ENCODE data around the gene DHX58.

The DHX58 gene

DNA sequence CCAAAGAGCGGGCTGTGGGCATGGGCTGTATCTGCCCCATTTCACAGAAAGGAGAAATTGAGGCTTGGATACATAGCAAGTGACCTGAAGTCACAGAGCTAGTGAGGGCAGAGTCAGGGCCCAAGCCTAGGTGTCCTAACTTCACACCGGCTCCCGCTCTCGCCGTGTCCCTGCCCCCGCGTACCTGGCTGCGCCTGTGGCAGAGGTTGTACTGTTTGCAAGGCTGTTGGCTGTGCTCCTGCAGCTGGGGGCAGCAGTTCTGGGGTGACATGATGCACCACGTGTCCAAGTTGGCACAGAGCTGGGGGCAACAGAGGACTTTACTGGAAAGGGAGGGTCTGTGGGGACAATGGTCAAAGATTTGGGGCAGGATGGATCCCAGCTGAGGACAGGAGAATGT lies 3.4 kb downstream of the DHX58 start:
- no peak for DNase-seq

DNA sequence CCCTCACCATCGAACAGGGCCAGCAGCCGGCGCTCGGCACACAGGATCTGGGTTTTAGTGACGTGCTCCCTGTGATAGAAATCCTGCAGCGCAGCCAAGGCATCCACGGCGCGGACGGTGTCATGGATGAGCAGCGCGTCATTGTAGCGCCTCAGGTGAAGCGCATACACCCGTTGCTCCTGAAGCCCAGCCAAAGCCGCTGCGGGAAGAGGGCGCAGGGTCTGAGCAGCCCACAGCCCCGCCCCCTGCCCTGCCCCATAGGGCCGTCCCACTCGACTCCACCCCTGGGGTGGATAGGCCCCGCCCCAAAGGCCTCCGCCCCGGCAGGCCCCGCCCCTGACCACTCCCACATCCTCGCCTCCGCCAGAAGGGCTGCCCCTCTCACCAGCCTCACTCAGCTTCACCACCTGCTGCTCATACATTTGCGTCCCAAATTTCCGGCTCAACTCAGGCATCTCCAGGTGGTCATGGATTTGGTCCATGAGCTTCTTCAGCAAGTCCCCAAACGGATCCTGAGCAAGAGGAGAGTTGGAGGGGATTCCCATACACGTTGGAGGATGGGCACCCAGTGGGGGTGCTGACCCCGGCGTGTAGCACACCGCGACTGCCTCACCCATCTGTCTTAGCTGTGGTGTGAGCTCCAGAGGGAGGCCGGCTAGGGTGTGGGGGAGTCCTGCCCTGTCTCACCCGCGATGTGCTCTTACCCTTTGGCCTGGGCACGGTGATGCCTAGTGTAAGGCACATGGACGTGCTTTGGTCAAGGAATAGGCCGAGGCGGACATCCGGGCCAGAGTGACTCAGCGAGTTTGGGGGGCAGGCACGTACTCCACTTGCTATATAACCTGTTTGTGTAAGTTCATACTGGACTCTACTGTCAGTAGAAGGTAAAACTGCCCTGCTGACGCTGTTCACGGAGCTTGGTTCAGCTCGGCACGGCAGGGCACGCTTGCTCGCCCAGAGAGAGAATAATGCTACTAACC lies 4.6 kb downstream of the DHX58 start:
- DNase-seq, result peak; percentile 90

DNA sequence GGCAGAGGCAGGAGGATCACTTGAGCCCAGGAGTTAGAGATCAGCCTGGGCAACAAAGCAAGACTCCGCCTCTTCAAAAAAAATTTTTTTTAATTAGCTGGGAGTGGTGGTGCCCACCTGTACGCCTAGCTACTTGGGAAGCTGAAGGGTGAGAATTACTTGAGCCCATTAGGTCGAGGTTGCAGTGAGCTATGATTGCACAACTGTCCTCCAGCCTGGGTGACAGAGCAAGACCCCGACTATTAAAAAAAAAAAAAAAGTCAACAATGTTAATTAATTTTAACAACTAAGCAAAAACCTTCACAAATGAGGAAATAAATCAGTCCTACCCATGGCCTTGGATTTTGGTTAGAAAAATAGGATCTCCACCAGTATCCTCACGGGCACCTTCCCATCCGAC lies 5.4 kb downstream of the DHX58 start:
- DNase-seq, result no peak

- DNase-seq, result no peak
Observed at GRCh38 chr17:42106009-42106408, 6.5 kb downstream of the DHX58 start.

DNA sequence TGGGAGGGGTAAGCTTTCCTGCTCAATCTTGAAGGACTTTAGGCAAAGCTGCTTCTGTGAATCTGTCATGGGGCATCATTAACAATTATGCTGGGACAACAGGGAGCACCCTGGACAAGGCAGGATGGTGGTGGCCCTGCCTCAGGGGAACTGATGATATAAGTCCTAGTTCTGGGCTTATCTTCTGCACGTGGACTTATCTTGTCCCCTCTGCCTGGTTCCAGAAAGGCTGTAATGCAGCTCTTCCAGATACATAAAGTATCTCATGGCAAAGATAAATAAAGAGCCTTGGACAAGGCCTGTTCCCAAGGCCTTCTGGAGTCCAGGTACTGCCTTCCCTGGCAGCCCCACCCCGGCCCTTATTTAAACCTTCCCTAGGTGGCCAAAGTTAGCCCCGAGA lies 8.2 kb downstream of the DHX58 start:
- no peak for DNase-seq

GRCh38 chr17:42103221-42103954 lies 9.1 kb downstream of the DHX58 start:
- DNase-seq, result no peak

- DNase-seq, result no peak
Observed at GRCh38 chr17:42101513-42102292, 10.8 kb downstream of the DHX58 start.

GRCh38 chr17:42098730-42099399 lies 13.6 kb downstream of the DHX58 start:
- DNase-seq, result no peak

DNA sequence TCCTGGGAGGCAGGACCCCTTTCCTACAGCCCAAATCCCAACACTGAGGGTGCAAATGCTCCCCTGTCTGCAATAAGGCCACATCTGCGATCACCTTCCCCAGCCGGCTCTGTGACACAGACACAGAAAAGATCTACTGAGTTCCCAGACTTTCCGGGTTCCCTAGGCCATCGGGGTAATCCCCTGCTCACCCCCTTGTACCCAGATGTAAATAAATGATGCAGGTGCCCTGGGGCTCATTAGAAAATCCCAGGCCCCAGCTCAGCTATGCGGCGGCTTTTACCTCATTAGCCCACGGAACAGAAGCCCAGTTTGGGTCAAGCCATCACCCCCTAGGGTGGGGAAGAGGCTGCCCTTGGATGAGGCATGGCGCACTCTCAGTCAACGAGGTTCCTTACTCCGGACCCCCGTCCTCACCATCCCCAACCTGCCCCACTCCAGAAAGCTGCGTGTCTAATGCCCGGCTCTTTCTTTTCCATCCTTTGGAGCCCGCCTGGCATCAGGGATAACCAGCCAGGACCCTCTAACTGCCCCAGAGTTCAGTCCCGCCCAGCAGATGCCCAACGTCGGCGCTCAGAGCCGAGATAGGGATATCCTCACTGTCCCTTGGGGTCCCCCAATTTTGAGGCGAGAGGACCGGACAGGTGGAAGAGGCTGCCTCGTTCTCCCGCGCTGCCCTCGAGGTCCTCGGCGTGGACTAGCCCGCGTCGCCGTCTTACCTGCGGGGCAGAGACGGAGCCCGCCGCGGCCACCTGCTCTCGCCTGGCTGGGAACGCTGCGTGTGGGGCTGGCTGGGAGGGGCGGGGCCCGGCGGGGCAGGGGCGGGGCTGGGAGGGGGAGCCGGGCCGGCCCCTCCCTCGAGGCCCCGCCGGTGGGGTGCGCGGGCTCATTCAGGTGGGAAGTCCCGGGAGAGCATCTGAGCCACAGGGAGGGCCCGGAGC lies 14.6 kb downstream of the DHX58 start, which contains the start of gene ZNF385C:
Gene ZNF385C, minus strand, starts transcription at position 783 of the 941 bp plus-strand sequence. CDS start 35,417 bp downstream, outside the sequence.
- DNase-seq, result no peak

DNA sequence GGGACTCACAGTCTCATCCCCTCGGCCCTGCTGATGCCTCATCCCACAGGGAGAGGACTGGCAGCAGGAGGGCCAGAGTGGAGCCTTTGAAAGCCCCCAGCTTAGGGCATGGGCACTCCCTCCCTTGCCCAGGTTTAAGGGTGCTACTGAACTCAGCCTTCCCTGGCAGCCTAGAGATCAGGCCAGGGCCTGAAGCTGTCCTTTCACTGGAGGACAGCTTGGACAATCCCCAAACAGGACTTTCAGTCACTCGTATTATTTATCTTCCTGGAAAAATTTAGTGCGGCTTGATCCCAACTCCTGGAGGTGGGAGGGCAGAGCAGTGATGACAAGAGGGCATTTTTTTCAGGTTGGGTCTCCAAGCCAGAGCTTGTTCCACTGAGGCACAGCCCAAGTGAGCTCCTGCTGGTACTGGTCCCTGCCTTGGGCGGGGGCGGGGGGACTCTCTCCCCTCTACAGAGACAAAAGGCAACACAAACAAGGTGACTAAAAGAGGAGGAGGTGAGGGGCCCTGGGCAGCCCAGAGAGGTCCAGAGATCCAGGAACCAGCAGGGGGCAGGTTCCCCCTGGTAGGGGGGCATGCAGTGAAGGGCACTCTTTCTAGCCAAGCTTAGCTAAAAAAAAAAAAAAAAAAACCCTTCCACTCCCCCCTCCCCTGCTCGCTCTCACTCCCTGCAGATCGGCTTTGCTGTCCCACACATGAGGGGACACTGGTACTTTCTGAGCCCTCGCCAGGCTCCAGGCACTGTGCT lies 16.0 kb downstream of the DHX58 start:
- no peak for DNase-seq

- no peak for DNase-seq
Observed at GRCh38 chr17:42094375-42095069, 18.0 kb downstream of the DHX58 start.

DNA sequence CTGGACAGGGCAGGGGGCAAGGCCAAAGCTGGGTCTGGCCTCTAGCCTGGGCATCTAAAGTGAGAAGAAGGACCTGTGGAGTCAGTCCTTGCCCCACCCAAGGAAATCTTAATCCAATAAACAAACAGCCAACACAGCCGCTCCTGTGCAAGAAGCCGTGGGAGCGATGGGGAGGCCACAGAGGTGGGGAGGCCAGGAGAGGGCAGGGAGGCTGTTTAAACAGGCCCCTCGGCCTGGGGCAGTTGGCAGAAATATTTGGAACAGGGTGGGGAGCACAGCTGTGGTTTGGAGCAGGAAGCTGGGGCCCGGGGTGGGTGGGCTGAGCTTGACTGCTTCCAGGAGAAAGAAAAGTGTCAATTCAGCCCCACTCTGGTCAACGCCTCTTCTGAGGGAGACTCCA lies 19.6 kb downstream of the DHX58 start:
- DNase-seq, result no peak

DNA sequence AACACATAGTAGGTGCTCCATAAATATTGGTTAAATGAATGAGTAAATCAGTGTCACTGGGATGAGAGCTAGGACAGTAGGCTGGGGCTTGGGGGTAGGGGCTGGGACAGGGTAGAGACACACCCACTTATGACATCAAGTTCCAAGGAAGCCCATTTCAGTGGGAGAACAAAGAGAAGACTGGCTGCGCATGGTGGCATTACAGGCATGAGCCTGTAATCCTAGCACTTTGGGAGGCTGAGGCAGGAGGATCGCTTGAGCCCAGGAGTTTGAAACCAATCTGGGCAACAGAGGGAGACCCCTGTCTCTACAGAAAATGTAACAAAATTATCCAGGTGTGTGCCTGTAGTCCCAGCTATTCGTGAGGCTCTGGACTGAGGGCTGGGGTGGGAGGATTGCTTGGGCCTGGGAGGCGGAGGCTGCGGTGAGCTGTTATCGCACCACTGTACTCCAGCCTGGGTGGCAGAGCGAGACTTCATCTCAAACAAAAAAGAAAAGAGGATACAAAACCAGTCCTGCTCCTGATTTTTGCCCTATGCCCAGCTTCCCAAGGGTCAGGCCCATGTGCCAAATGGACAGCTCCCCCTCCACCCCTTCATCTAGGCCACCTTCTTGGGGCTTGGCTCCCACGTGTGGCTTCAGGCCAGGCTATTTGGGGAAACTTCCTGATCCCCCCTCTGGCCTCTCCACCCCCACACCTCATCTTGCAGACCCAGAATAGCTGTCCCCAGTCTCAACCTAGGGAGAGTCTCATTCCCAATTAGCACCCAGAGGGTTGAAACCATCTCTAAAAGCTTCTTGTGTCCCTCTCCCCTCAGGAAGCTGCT lies 21.3 kb downstream of the DHX58 start:
- DNase-seq, result no peak

DNA sequence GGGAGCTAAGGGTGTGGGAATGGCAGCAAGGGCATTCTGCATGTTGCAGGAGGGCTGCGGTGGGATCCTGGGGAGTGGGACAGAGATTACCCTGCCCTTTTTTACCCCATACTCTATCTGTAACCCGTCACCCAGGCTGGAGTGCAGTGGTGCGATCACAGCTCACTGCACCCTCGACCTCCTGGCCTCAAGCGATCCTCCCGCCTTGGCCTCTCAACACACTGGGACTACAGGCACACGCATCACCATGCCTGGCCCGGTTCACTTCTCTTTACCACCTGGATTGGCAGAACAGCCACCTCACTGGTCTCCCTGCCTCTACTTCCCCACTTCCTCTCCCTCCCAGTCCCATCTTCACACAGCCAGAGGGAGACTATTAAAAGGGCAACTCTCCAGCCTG lies 23.8 kb downstream of the DHX58 start:
- no peak for DNase-seq

DNA sequence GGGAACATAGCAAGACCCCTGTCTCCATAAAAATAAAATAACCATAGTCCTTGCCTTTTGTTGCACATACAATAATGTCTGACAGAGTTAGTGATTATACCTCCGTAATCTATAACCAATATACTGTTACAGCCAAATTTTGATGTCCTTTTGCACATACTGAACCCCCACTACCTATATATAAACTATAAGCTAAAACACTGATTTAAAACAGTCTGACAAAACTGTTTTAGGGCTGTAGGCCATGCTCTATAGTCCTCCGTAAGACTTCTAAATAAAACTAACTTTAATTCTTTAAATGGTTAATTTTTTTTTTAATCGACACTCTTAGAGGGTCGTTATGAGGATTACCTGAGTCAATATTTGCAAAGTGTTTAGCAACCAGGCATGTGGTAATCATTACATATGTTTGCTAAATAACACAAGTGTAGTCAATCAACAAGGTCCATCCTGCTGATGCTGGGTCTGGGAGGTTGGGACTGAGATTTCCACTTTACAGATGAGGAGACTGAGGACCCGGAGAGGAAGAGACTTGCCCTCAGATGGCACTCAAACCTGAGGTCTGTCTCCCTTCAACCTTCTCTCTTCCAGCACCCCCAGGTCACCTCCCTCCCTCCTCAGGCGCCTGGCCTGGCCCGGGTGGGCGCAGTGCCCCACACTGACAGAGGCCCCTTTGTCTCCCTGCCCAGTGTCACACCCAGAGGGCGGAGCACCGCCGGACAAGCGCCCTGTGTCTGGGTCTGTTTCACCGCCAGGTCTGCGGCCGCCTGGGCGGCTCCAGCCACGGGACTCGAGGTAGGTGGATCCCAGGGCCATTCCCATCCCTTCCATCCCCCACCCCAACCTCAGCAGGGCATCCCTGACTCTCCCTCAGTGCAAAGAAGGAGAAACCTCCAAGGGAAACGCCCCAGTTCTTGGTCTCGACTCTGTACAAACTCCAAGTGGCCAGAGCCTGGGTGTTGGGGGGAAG lies 24.5 kb downstream of the DHX58 start:
- DNase-seq, result no peak

DNA sequence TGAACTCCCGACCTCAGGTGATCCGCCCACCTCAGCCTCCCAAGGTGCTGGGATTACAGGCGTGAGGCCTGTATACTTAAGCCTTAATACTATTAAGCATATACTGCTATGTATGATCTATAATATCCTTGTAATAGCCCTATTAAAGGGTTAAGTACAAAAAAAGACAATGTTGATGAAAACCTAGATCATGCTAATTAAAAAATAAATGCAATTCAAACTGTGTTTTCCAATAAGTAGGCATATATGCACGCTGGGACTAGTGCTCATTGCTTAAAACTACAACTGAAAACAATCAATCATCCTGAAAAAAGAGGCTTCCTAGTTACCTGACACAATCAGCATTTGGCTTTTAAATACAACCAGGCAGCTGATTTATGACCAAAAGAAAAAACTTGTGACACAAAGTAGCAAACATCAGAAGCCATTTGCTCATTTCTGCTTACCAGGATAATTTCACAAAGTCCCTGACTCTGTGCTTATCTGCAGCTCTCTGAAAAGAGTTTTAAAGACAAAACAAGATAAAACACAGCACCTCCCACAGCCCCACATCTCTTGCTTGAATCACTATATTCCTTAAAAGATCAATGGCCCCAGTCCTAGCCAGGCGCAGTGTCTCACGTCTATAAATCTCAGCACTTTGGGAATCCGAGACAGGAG lies 25.3 kb downstream of the DHX58 start:
- no peak for DNase-seq

DNA sequence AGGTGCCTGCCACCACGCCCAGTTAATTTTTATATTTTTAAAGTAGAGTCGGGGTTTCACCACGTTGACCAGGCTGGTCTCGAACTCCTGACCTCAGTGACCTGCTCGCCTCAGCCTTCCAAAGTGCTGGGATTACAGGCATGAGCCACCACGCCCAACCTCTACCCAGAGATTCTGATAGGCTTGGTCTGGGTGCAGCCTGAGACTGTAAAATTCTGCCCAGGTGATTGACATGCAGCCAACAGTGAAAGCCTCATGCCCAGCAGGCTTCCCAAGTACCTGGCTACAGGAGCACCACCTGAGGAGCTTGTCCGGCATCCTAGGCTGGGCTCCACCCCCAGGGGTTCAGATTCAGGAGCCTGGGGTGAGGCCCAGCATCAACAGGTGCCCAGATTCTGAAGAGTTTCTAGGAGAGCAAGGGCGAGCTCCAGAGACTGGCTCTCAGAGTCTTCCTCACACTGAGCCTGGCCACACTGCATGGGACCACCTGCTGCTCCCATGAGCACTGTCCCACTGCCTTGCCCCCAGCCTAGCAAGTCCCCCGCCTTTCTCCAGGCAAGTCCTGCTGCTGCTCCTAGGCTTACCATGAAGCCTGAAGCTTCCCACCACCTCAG lies 30.9 kb downstream of the DHX58 start:
- no peak for DNase-seq
